GM19467 (cell line): ENCODE data around the gene FCRLA.
"Not testable (repeated sequence)": the region's sequence is repeated elsewhere in the genome, so short reads cannot be mapped to it uniquely, and the experiment has no call there.

Experiments used
- ATAC-seq: cut with Tn5 transposase; IDR thresholded peaks from one replicate; pipeline ENCODE4 v1.9.1; 2021; ENCODE audit warnings: mild to moderate bottlenecking, moderate library complexity; ENCODE audit not compliant: unreplicated experiment

The FCRLA gene, protein sequence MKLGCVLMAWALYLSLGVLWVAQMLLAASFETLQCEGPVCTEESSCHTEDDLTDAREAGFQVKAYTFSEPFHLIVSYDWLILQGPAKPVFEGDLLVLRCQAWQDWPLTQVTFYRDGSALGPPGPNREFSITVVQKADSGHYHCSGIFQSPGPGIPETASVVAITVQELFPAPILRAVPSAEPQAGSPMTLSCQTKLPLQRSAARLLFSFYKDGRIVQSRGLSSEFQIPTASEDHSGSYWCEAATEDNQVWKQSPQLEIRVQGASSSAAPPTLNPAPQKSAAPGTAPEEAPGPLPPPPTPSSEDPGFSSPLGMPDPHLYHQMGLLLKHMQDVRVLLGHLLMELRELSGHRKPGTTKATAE

GRCh38 chr1:161706482-161707347 is at the start of gene FCRLA:
FCRLA (plus strand) TSS chr1:161707229; CDS start chr1:161707265, 36 bp downstream.
- ATAC-seq = peak; percentile 54

DNA sequence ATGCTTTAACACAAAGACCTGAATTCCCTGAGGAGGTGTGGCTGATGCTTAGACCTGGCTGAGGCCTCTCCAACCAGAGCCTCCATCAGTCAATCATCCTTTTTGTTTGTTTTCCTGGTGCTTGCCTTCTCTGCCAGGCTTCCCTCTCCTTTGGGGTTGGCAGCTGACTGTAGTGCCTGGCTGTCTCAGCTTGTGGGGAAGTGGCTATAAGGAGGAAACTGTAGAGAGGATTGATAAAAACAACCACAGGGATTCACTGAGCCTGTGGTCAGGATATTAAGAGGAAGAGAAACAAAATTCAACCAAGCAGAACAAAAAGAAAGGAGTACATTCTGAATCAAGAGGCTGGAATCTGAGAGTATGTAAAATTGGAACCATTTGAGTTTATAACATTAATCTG is 48.5 kb upstream of the FCRLA start:
- not testable (repeated sequence) for ATAC-seq

DNA sequence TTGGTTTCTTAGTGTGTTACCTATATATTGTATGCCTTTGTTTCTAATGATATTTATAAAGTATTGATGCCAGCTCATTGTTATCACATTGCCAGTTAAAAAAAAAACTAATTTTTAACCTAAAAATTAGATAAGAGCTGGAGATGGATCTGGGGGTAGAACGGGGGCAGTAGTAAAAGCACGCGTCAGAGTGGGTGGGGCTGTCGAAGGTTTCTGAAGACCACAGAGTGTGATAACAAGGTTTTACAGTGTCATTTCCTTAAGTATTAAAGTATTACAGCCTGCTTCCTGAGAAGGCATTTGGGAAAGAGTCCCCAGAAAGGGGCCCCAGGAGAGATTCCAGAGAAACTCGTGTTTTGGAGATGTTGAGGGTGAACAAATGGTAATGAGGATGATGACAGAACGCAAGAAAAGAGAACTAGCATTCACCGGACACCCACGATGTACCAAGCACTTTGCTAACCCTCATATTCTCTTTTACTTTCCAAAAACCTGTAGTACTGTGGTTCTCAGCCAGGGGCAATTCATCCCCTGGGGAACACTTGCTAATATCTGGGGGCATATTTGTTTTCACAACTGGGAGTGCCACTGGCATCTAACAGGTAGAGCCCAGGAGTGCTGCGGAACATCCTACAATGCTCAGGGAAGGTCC is 45.2 kb upstream of the FCRLA start:
- ATAC-seq = not testable (repeated sequence)

DNA sequence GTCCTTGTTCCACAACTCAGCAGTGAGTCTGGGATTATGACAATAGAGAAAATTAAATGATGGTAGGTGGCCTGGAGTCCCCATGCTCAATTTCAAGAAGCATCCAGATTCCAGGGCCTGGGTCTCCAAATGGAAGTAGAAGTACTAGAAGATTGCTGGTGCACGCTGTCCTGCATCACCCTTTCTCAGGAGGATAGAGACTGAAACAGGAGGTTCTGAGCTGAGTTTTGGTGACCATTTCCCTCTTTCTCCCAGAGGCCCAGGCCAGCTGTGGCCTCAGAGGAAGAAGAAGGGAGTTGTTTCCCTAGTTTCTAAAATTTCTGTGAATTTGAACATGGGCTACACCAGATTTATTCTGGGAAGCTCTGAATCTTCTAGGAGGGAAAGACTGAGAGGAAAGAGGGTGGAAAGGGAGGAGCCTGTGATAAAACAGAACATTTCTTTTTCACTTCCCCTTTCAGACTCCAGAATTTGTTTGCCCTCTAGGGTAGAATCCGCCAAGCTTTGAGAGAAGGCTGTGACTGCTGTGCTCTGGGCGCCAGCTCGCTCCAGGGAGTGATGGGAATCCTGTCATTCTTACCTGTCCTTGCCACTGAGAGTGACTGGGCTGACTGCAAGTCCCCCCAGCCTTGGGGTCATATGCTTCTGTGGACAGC is 44.2 kb upstream of the FCRLA start, which contains the start of gene FCGR2B:
FCGR2B (plus strand) TSS at position 460 of the 656 bp plus-strand sequence; CDS start at position 559, 99 bp downstream.
- ATAC-seq = peak; percentile 65

GRCh38 chr1:161663569-161663968 is 43.5 kb upstream of the FCRLA start:
- not testable (repeated sequence) for ATAC-seq

- ATAC-seq = not testable (repeated sequence)
Measured at GRCh38 chr1:161664689-161665088, 42.3 kb upstream of the FCRLA start.

GRCh38 chr1:161671045-161672020 is 35.7 kb upstream of the FCRLA start:
- not testable (repeated sequence) for ATAC-seq

DNA sequence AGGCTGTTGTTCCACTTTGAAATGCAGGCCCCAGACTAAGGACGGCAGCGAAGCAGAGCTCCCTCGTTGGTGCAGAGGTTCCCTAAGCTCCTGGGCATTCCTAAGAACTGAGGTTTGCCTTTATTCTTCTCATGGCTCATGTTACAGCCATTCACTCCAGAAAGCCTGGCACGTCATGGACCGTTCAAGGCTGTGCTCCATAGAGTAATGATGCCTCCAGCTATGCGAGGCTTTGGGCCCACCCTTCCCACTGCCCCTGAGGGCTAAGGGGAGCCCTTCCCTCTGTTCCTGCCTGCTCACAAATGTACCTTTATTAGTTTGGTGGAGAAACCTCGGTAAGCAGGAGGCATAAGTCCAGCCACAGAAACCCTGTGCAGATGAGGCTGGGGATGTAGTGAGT is 33.6 kb upstream of the FCRLA start:
- not testable (repeated sequence) for ATAC-seq

DNA sequence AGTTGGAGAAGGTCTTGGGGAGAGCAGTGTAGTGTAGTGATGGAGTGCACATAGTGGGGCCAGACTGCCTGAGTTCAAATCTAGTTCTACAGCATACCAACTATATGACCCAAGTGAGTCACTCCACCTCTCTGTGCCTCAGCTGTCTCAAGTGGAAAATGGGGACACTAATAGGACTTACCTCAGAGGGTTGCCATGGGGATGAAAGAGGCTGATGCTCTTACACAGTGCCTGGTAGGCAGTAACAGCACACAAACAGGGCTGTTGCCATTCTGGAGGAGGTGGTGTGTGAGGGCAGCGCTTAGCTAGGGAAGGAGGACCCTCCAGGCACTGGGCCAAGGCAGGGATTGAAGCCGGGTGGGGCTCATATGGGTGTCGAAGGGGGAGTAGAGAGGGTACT is 32.6 kb upstream of the FCRLA start:
- ATAC-seq = not testable (repeated sequence)

GRCh38 chr1:161674908-161675307 is 32.1 kb upstream of the FCRLA start:
- ATAC-seq = not testable (repeated sequence)

- no peak for ATAC-seq
Measured at GRCh38 chr1:161676441-161676840, 30.6 kb upstream of the FCRLA start.

- no peak for ATAC-seq
Measured at GRCh38 chr1:161676958-161677689, 29.9 kb upstream of the FCRLA start.

GRCh38 chr1:161678500-161678899 is 28.5 kb upstream of the FCRLA start:
- no peak for ATAC-seq

DNA sequence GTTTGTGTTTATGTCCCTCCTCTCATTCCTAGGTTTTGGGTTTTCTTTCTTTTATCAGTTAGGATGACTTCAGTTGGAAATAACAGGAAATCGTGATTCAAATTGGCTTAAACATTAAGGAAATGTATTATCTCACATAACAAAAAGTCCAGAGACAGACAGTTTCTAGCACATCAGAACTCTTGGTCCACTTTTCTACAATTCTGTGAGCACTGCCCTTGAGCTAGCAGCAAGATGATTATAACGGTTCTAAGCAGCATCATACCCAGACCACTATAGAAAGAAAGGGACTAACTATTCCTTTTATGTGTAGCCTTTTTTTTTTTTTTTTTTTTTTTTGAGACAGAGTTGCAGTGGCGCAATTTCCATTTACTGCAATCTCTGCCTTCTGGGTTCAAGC is 25.1 kb upstream of the FCRLA start:
- no peak for ATAC-seq

- ATAC-seq = no peak
Measured at GRCh38 chr1:161688946-161689345, 18.1 kb upstream of the FCRLA start.

DNA sequence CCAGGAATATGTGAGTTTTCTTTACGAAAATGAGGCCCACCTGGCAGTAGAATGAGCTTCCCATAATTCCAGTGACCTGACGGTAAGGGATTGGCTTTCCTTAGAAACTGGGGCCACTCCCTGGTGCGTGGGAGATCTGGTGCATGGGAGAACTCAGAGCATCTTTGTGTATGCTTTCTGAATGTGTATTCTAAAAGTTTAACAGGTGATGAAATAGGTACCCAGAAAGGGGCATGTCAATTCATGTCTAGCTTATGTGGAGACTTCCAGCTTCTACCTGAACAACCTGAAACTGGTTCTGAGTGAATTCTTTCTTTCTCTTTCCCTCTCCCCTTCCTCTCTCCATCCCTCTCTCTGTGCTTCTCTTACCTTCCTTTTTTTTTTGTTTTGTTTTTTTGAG is 15.2 kb upstream of the FCRLA start:
- ATAC-seq = no peak

GRCh38 chr1:161693020-161693712 is 13.9 kb upstream of the FCRLA start:
- not testable (repeated sequence) for ATAC-seq

- ATAC-seq = not testable (repeated sequence)
Measured at GRCh38 chr1:161698302-161698701, 8.7 kb upstream of the FCRLA start.
